Measurements from ENCODE around the gene DDX54.

Gene DDX54

DNA sequence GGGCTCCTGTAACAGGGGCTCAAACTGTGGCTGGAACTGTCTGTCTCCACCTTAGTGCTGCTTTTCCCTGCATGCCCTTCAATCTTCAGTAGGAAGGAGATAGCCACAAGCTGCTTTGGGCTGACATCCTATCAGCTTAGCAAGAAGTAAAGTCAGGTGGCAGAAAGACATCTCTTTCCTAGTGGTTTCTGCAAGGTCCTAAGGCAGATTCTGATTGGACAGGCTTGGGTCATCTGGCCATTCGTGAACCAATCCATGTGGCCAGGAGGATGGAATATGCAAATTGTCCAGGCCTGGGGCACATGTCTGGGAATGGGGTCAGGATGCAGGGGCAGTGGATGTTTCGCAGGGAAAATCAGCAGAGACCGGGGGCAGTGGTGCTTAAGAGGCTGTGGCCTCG is 5.5 kb upstream of the DDX54 start:
- DNase-seq (ENCODE audit: low spot score): no peak

DNA sequence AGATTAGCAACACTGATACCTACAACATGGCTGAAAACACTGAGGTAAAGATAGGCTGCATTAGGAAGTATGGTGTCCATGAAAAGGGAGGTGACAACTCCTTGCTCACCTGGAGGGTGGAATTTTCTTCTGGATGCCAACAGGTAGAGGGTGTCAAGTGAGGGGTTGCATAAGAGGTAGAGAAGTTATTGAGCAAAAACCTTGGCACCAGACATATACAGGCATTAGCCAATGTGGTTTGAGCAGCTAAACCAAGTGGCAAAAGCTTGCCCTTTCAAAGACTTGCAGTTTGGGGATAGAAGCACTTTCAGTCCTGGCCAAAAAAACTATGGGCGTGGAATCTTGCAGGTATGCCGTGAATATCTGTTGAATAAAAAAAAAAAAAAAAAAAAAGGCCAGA is 4.1 kb upstream of the DDX54 start:
- no peak for DNase-seq (ENCODE audit: low spot score)

GRCh38 chr12:113186666-113187325 is 1.5 kb upstream of the DDX54 start:
- no peak for DNase-seq (ENCODE audit: low spot score)

DNA sequence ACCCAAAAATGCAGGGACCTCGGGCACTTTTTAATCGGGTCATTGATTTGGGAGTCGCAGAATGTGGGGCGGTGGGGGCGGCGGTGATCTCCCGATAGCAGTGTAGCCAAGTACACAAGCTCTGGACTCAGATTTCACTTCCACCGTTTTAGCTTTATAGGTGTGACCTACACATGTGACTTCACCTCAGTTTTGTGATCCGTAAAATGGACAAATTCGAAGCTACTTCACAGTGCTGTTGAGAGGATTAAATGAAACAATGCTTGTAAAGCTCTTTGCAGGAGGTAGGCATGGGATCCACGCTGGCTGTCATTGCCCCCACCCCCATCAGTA is 721 bp upstream of the DDX54 start:
- DNase-seq (ENCODE audit: low spot score): no peak

DNA sequence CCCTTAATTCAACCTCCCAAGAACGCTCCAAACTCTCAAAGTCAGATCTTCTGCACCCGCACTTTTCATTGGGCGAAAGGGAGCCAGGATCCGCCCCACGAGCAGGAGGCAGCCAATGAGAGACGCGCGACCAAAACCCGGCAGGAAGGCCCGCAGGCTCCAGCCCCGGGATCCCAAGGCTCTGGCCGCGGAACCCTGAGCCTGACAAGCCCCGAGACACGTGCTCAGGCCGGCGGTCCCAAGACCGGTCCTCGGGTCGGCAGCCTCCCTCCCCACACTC is 438 bp downstream of the DDX54 start:
- DNase-seq (ENCODE audit: low spot score): peak; percentile 95

DNA sequence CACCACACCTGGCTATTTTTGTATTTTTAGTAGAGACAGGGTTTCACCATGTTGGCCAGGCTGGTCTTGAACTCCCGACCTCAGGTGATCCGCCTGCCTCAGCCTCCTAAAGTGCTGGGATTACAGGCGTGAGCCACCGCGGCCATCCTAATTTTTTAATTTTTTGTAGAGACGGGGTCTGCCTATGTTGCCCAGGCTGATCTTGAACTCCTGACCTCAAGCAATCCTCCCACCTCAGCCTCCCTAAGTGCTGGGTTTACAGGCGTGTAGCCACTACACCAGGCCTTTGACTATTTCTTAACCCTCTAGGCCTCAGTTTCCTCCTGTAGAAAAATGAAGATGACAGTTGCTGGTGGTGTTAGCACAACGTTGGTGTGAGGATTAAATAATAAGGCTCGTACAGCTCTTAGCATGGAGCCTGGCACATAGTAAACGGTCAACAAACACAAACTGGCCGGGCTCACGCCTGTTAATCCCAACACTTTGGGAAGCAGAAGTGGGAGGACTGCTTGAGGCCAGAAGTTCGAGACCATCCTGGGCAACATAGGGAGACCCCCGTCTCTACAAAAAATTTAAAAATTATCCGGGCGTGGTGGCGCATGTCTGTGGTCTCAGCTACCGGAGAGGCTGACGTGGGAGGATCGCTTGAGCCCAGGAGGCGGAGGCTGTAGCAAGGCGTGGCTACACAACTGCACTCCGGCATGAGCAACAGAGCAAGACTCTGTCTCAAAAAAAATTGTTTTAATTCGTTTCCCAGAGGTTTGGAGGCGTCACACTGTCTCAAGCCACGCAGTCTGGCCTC is 979 bp downstream of the DDX54 start:
- DNase-seq (ENCODE audit: low spot score): no peak

GRCh38 chr12:113183030-113183589 is 2.2 kb downstream of the DDX54 start:
- no peak for DNase-seq (ENCODE audit: low spot score)

DNA sequence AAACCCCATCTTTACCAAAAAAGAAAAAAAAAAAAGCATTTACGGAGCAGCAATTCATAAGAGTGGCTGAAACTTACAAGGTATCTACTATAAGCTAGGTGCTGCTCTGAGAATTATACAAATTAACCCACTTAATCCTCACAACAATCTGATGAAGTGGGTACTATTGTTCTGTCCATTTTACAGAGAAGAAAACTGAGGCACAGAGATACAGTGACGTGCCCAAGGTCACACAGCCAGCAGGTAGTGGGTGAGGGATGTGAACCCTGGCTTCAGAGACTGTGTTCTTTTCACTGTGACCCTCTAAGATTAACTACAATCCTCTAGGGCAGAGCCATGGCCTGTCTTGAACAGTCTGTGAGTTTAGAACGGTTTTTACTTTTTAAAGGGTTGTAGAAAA is 3.3 kb downstream of the DDX54 start:
- no peak for DNase-seq (ENCODE audit: low spot score)

GRCh38 chr12:113180333-113180732 is 4.9 kb downstream of the DDX54 start:
- DNase-seq (ENCODE audit: low spot score): no peak

- DNase-seq (ENCODE audit: low spot score): no peak
These were observed 6.3 kb downstream of the DDX54 start for GRCh38 chr12:113179023-113179422.

DNA sequence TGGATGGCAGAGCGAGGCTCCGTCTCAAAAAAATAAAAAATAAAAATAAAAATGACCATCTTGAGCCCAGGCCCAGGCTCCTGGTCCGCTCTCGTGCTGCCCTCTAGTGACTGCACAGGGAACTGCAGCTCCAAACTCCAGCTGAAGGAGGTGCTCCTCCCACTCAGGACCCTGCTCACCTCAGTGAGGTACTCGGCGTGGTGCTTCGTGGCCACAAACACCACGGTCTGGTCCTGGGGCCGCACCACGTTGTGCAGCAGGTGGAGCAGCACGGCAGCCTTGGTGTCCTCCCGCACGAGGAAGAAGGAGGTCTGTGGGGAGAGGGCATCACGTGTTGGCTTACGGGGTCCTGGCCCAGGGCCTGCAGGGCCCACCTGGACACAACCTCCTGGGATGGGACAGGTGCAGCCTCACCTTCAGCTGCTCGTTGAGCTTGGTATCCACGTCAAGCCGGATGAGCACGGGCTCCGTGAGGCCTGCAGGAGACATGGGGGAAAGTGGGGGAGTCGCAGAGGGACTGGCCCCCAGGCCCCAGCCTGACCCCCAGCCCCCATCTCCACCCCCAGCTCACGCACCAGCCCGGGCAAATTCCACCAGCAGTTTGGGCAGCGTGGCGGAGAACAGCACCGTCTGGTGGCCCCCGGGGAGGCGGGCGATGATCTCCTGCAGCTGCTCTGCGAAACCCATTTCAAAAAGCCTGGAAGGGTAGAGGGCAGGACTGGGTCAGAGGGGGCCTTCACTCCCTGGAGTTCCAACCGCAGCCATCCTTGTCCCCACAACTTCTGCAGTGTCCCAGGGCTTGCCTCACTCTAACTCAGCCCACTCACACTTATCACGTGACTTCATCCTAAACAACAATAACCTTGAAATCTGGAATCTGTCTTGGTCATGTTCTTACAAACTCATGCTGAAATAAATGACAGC is 10.6 kb downstream of the DDX54 start:
- DNase-seq (ENCODE audit: low spot score): peak; percentile 91

- DNase-seq (ENCODE audit: low spot score): no peak
These were observed 12.1 kb downstream of the DDX54 start for GRCh38 chr12:113173081-113173698.

- no peak for DNase-seq (ENCODE audit: low spot score)
These were observed 13.1 kb downstream of the DDX54 start for GRCh38 chr12:113172185-113172584.

GRCh38 chr12:113171543-113171942 is 13.7 kb downstream of the DDX54 start:
- no peak for DNase-seq (ENCODE audit: low spot score)

GRCh38 chr12:113170926-113171325 is 14.4 kb downstream of the DDX54 start:
- no peak for DNase-seq (ENCODE audit: low spot score)

GRCh38 chr12:113170457-113170856 is 14.8 kb downstream of the DDX54 start:
- DNase-seq (ENCODE audit: low spot score): no peak

DNA sequence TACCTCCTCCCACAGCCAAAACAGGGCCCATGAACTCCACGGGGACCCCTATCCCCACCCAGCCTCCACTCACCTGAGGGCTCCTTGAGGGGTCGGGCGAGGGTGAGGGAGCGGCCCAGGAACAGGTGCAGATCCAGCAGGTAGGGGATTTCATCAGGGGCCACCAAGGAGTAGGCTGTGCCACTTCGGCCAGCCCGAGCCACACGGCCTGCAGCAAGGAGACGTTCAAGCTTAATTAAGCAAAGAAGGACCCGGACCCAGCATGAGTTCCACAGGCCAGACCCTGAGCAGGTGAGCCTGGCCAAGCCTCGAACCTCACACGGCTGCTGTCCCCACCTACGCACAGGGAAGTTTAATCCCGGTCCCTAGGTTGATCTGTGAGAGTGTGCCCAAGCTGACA is 15.6 kb downstream of the DDX54 start:
- DNase-seq (ENCODE audit: low spot score): no peak

- DNase-seq (ENCODE audit: low spot score): no peak
These were observed 17.4 kb downstream of the DDX54 start for GRCh38 chr12:113167868-113168267.

DNA sequence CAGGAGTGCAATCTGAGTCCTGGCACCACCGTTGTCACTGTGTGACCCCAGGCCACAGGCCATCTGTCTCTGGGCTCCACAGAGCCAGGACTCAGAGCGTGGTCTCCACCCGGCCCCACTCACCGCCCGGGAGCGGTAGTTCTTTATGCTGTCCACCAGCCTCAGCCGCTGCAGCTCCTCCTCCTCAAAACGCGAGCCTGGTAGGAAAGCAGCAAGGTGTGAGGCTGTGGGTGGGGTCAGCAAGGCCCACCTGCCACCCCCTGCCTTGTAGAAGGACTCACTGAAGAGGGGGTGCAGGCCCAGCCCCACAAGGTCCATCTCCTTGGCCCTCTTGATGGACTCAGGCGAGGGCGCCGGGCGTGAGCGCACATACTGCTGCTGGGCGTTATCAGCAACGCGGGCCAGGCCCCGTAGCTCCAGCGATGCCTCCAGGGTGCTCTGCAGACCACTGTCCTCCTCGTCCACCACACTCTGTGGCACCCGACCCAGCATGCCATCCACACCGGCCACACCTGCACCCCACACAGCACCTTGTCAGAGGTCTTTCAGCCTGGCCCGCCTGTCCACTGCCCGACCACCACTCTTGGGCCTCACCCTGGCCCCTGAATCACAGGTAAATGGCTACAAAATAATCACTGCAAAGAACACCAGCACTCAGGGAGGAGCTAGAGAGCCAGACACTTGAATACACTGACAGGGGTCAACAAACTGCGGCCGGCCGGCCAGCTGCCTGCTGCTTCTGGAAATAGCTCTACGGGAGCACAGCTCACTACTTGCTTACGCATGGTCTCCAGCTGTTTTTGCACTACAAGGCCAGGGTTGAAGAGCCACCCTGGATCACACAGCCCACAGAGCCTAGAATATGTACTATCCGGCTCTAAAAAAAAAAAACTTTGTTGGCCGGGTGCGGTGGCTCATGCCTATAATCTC is 19.5 kb downstream of the DDX54 start:
- no peak for DNase-seq (ENCODE audit: low spot score)

DNA sequence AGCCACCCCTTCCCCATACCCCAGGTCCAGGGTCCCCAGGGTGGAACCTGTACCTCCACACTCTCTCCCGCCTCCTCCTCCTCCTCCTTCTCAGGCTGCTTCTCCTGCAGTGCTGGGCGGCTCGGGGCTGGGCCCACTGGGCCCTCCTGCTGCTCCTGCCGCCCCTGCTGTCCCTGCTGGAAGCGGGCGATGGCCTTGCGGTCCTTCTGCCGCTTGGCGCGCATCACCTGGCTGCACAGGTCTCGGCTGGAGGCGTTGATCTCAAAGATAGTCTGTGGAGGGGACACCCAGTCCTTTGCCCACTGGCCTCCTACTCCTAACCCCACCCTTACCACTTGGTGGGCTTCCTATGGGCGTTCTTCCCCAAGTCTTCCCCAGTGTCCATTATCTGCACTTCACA is 21.3 kb downstream of the DDX54 start:
- DNase-seq (ENCODE audit: low spot score): no peak

GRCh38 chr12:113163030-113163360 is 22.3 kb downstream of the DDX54 start:
- no peak for DNase-seq (ENCODE audit: low spot score)
